ENCODE data around the gene ATP10B. TPM values are rescaled to one million over a fixed set of nuclear protein-coding genes. Genes with fewer than 3 reads are reported as not detected.

Gene ATP10B
- total RNA-seq, 1 donor: not detected

- no peak for DNase-seq (ENCODE audit: low read depth in 2 of 3, low spot score in 2 of 3)
These were observed 211.6 kb downstream of the ATP10B start for GRCh38 chr5:160640406-160640805.

GRCh38 chr5:160638161-160638742 is 213.8 kb downstream of the ATP10B start:
- DNase-seq (ENCODE audit: low read depth in 2 of 3, low spot score in 2 of 3): no peak

- DNase-seq (ENCODE audit: low read depth in 2 of 3, low spot score in 2 of 3): no peak
These were observed 214.5 kb downstream of the ATP10B start for GRCh38 chr5:160637357-160638090.

GRCh38 chr5:160635663-160636062 is 216.3 kb downstream of the ATP10B start:
- DNase-seq (ENCODE audit: low read depth in 2 of 3, low spot score in 2 of 3): no peak

GRCh38 chr5:160635046-160635445 is 217.0 kb downstream of the ATP10B start:
- DNase-seq (ENCODE audit: low read depth in 2 of 3, low spot score in 2 of 3): no peak

GRCh38 chr5:160629003-160629402 is 223.0 kb downstream of the ATP10B start:
- DNase-seq (ENCODE audit: low read depth in 2 of 3, low spot score in 2 of 3): no peak

- DNase-seq (ENCODE audit: low read depth in 2 of 3, low spot score in 2 of 3): no peak
These were observed 223.4 kb downstream of the ATP10B start for GRCh38 chr5:160628619-160628968.

GRCh38 chr5:160627921-160628618 is 223.9 kb downstream of the ATP10B start:
- DNase-seq (ENCODE audit: low read depth in 2 of 3, low spot score in 2 of 3): no peak

- no peak for DNase-seq (ENCODE audit: low read depth in 2 of 3, low spot score in 2 of 3)
These were observed 225.7 kb downstream of the ATP10B start for GRCh38 chr5:160626322-160626721.

- DNase-seq (ENCODE audit: low read depth in 2 of 3, low spot score in 2 of 3): no peak
These were observed 230.5 kb downstream of the ATP10B start for GRCh38 chr5:160621526-160621925.

GRCh38 chr5:160620401-160620800 is 231.6 kb downstream of the ATP10B start:
- no peak for DNase-seq (ENCODE audit: low read depth in 2 of 3, low spot score in 2 of 3)

- DNase-seq (ENCODE audit: low read depth in 2 of 3, low spot score in 2 of 3): no peak
These were observed 232.6 kb downstream of the ATP10B start for GRCh38 chr5:160619381-160619780.

- DNase-seq (ENCODE audit: low read depth in 2 of 3, low spot score in 2 of 3): no peak
These were observed 233.7 kb downstream of the ATP10B start for GRCh38 chr5:160618286-160618685.

GRCh38 chr5:160616712-160617497 is 235.1 kb downstream of the ATP10B start:
- DNase-seq (ENCODE audit: low read depth in 2 of 3, low spot score in 2 of 3): no peak

GRCh38 chr5:160614136-160614535 is 237.9 kb downstream of the ATP10B start:
- DNase-seq (ENCODE audit: low read depth in 2 of 3, low spot score in 2 of 3): no peak

GRCh38 chr5:160605266-160605665 is 246.7 kb downstream of the ATP10B start:
- DNase-seq (ENCODE audit: low read depth in 2 of 3, low spot score in 2 of 3): no peak

GRCh38 chr5:160604484-160604883 is 247.5 kb downstream of the ATP10B start:
- DNase-seq (ENCODE audit: low read depth in 2 of 3, low spot score in 2 of 3): no peak

- no peak for DNase-seq (ENCODE audit: low read depth in 2 of 3, low spot score in 2 of 3)
These were observed 249.3 kb downstream of the ATP10B start for GRCh38 chr5:160602744-160603143.

GRCh38 chr5:160601046-160601445 is 251.0 kb downstream of the ATP10B start:
- DNase-seq (ENCODE audit: low read depth in 2 of 3, low spot score in 2 of 3): no peak

GRCh38 chr5:160573318-160573717 is 278.7 kb downstream of the ATP10B start:
- DNase-seq (ENCODE audit: low read depth in 2 of 3, low spot score in 2 of 3): no peak

- DNase-seq (ENCODE audit: low read depth in 2 of 3, low spot score in 2 of 3): no peak
These were observed 284.8 kb downstream of the ATP10B start for GRCh38 chr5:160567031-160567705.

Data from hematopoietic multipotent progenitor cell (in vitro differentiated cells).